ENCODE results near the gene ACIN1.

DNA sequence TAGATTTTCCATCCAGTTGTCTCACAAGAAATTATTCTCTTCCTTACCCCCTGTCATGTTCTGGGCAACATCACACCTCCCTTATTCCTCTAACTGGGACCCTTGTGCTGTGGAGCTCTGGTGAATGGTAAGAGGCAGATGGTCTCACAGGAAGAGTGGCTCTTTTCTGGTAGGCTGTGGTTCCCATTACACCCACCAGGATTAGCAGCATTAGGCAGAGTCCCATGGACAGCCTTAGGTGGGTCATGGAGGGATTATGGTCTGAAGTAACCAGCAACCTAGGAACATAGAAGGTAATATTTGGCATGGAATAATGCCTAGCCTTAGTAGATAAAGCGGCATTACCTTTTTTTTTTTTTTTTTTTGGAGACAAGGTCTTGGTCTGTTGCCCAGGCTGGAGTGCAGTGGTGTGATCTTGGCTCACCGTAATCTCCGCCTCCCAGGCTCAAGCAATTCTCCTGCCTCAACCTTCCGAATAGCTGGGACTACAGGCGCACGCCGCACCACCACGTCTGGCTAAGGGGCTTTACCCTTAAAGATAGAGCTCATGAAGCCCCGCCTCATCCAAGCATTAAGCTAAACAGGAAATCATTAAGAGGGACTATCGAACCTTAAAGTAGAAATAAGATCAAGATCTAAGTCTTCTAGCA is 4.4 kb upstream of the ACIN1 start:
- TF ChIP-seq, protein P1, sequence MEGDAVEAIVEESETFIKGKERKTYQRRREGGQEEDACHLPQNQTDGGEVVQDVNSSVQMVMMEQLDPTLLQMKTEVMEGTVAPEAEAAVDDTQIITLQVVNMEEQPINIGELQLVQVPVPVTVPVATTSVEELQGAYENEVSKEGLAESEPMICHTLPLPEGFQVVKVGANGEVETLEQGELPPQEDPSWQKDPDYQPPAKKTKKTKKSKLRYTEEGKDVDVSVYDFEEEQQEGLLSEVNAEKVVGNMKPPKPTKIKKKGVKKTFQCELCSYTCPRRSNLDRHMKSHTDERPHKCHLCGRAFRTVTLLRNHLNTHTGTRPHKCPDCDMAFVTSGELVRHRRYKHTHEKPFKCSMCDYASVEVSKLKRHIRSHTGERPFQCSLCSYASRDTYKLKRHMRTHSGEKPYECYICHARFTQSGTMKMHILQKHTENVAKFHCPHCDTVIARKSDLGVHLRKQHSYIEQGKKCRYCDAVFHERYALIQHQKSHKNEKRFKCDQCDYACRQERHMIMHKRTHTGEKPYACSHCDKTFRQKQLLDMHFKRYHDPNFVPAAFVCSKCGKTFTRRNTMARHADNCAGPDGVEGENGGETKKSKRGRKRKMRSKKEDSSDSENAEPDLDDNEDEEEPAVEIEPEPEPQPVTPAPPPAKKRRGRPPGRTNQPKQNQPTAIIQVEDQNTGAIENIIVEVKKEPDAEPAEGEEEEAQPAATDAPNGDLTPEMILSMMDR (conservative IDR thresholded peaks at IDR 0.05 in 1 of 2, IDR thresholded peaks at IDR 0.05 in 1 of 2; ENCODE audit: low read depth in 1 of 2, low read length in 2 of 2) = no peak
- no peak for TF ChIP-seq EZH2 (IDR thresholded peaks at IDR 0.05; ENCODE audit: low read length, missing control alignments)

All from fibroblast of lung (primary cell).